Amniotic stem cell (primary cell): Measurements from ENCODE around the gene VPS18.
"Not testable (repeated sequence)": the region's sequence is repeated elsewhere in the genome, so short reads cannot be mapped to it uniquely, and the experiment has no call there.

ENCODE experiments used
- DNase-seq: peaks from one replicate; lab custom pipeline; 2025; lab: John Stamatoyannopoulos, UW

Gene VPS18

DNA sequence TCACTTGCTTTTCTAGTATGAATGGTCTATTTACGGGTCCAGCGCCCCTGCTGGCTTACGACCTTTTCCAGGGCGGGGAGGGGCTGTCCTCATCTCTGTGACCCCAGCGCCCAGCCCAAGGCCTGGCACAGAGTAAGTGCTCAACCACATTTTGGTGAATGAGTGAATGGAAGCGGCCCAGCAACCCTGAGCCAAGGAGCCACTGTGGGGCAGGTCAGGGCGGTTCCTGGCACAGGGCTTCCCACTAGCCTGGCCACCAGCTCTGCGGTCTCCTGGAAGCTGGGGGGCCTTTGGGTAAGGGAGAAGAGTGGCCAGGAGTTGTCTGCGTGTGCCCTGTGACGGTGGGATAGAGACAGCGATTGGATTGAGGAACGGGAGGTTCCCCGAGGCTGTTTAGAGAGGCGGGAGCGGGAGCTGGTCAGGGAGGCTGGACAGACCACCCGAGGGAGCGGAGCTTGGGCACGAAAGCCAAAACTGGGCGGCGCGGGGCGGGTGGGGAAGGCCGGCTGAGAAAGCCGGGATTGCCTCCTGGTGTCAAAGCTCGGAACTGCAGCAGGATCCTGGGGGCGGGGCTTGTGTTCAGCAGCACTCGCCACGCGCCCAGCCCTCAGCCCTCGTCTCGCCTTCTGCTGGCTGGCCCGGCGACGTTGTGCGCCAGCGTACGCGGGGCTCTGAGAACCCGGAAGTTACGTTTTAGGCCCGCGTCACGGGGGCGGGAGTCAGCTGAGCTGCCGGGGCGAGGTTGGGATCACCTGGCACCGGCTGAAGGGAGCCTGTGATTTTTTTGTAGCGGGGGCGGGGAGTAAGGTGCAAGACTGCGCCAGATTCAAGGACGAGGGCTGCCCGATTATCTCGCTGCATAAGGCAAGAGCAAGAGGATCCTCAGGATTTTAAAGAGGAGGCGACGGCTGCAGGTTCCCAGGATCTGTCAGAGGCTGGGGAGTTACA lies at the start of gene VPS18:
TSS of gene VPS18 (plus strand) at position 718 of the 948 bp plus-strand sequence. CDS start 319 bp downstream, outside the sequence.
- DNase-seq: peak; percentile 97

GRCh38 chr15:40844696-40845030 lies 49.6 kb upstream of the VPS18 start:
- no peak for DNase-seq

DNA sequence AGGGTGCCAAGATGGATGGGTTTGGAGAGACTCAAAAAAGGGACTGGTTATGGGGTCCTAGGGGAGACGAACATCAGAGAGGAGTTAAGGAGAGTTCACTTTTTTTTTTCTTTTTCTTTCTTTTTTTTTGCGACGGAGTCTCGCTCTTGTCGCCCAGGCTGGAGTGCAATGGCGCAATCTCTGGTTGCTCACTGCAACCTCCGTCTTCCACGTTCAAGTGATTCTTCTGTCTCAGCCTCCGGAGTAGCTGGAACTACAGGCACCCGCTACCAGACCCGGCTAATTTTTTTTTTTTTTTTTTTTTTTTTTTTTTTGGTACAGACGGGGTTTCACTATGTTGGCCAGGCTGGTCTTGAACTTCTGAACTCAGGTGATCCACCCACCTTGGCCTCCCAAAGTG lies 49.2 kb upstream of the VPS18 start:
- no peak for DNase-seq

DNA sequence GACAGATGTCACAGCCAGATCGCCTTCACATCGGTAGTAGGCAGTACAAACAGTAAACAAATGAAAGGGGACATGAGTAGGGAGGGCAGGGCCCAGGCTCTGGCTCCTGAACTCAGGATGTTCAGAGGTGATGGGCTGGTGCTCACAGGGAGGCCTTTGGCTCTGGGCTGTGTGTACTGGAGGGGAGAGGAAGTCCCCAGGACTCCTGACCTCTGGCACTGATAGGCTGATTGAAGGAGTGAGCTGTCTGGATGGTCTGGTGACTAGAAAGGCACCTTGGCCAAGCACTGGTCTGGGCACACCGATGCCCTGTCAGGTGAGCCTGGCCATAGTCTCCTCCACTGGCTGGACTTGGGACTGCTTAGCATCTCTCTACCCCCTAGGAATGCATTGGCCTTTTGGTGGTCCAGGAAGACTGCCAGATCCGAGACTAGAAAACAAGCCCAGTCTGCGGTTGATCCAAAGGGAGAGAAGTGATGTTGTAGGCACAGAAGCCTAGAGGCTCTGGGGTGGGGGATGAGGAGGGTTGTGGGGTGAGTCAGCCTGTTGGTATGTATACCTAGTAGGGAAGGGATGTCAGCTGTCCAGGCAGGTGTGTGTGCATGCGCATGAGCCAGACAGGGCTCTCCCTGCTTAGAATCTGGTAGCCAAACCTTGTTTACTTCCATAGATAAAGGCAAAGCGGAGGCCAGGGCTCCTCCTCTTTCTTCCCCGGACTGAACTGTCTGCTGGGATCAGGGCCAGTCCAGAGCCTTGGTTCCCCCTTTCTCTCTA lies 48.6 kb upstream of the VPS18 start:
- no peak for DNase-seq

GRCh38 chr15:40846841-40847222 lies 47.4 kb upstream of the VPS18 start:
- no peak for DNase-seq

- DNase-seq: no peak
Observed at GRCh38 chr15:40847223-40847961, 46.9 kb upstream of the VPS18 start.

DNA sequence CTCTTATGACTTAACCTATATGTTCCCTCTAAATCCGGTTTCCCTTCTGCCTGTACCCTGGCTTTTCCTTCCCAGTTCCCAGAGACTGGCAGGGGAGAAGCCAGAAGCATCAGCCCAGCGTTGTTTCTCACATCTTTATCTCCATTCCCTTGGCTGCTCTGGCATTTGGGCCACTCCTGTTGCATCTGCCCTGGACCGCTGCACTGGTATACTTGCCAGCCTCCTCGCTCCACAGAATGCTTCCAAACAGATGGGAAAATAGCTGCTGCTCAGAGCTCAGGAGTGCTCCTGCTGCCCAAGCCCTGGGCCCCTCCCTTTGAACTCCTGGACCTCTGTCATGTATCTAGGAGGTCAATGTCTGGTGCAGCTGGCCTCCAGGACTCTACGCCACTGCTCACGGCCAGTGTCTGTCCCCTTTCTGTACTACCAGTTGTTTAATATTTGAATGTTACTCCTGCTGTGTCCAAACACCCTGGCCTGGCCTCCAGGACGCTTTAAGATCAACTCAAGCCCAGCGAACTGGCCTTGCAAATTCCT lies 43.6 kb upstream of the VPS18 start:
- DNase-seq: no peak

DNA sequence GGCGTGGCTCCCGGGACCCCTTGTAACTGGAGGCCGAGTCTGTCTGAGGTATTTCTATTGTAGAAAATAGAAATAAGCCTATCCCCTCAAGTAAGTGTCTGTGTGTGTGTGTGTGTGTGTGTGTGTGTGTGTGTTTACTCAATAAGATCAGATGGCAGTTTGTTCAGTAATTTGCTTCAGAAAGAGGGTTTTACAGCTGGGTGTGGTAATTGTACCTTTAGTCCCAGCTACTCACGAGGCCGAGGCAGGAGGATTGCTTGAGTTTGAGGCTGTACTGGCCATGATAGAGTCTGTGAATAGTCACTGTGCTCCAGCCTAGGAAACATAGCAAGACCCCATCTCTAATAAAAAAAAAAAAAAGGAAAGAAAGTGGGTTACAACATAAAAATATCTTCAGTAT lies 41.7 kb upstream of the VPS18 start:
- DNase-seq: no peak

GRCh38 chr15:40853241-40853890 lies 40.9 kb upstream of the VPS18 start:
- no peak for DNase-seq

DNA sequence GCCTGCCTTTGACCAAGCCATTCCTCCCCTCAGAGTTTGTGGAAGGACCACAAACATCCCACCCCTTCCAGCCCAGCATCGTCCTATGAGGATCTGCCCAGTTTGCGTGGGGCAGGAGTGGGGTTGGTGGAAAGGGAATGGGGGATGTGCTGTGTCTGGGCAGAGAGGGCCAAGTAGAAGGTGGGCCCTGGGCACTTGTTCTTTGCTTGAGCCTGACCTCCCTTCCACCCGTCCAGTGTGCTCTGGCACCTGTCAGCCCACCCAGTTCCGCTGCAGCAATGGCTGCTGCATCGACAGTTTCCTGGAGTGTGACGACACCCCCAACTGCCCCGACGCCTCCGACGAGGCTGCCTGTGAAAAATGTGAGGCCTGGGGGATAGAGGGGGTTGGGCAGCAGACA lies 40.1 kb upstream of the VPS18 start:
- DNase-seq: no peak

GRCh38 chr15:40855706-40856234 lies 38.5 kb upstream of the VPS18 start:
- no peak for DNase-seq

DNA sequence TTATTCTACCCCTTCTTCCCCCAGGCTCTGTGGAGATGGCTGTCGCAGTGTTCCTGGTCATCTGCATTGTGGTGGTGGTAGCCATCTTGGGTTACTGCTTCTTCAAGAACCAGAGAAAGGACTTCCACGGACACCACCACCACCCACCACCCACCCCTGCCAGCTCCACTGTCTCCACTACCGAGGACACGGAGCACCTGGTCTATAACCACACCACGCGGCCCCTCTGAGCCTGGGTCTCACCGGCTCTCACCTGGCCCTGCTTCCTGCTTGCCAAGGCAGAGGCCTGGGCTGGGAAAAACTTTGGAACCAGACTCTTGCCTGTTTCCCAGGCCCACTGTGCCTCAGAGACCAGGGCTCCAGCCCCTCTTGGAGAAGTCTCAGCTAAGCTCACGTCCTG lies 37.5 kb upstream of the VPS18 start:
- no peak for DNase-seq

GRCh38 chr15:40857601-40858341 lies 36.5 kb upstream of the VPS18 start:
- no peak for DNase-seq

- DNase-seq: no peak
Observed at GRCh38 chr15:40858706-40859105, 35.5 kb upstream of the VPS18 start.

- peak; percentile 13 for DNase-seq
Observed at GRCh38 chr15:40859206-40859851, 34.9 kb upstream of the VPS18 start.

DNA sequence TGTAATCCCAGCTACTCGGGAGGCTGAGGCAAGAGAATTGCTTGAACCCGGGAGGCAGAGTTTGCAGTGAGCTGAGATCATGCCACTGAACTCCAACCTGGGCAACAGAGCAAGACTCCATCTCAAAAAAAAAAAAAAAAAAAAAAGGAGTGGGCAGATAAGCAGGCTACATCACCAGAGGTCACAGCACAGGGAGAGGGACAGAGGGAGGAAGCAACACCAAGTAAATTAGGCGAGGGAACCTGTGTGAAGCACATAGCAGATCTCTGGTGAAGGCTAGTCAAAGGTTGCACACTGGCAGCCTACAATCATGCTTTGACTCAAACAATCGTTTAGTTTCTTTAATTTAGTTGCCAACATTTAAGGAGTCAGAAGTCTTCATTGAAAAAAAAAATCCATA lies 33.1 kb upstream of the VPS18 start:
- not testable (repeated sequence) for DNase-seq

GRCh38 chr15:40863660-40864270 lies 30.5 kb upstream of the VPS18 start:
- no peak for DNase-seq

- DNase-seq: no peak
Observed at GRCh38 chr15:40867199-40867598, 27.1 kb upstream of the VPS18 start.

DNA sequence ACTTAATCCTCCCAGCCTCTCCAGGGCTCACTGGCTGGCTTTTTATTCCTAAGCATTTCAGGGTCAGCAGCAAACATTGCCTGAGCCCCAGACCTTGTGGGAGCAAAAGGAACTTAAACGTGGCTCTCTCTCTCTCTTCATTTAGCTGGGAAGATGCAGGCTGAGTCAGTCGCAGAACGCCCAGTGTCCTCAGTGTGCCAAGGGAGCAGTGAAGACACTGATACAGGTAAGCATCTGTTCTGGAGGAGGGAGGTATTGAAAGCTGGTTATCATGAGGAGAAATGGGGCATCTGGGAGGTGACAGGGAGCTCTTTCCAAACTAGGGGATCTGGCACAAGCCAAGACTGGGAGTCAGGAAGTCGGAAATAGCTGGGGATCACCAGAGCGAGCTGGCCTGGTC lies 24.6 kb upstream of the VPS18 start:
- no peak for DNase-seq

- no peak for DNase-seq
Observed at GRCh38 chr15:40870716-40871115, 23.5 kb upstream of the VPS18 start.
